ENCODE measurements around the gene FBXL2.

FBXL2 gene

GRCh38 chr3:33277193-33277882 lies at the start of gene FBXL2:
TSS of gene FBXL2 (plus strand) at chr3:33277442. CDS start at chr3:33277513, 71 bp downstream.
- DNase-seq, result peak; percentile 5 to 20

GRCh38 chr3:33229066-33229465 lies 48.2 kb upstream of the FBXL2 start:
- DNase-seq, result no peak

- no peak for DNase-seq
Observed at GRCh38 chr3:33229947-33230346, 47.3 kb upstream of the FBXL2 start.

- DNase-seq, result no peak
Observed at GRCh38 chr3:33231756-33232465, 45.3 kb upstream of the FBXL2 start.

- no peak for DNase-seq
Observed at GRCh38 chr3:33233884-33234283, 43.4 kb upstream of the FBXL2 start.

- no peak for DNase-seq
Observed at GRCh38 chr3:33236005-33236404, 41.2 kb upstream of the FBXL2 start.

- no peak for DNase-seq
Observed at GRCh38 chr3:33237439-33237838, 39.8 kb upstream of the FBXL2 start.

- DNase-seq, result no peak
Observed at GRCh38 chr3:33238923-33239322, 38.3 kb upstream of the FBXL2 start.

GRCh38 chr3:33240261-33240660 lies 37.0 kb upstream of the FBXL2 start:
- DNase-seq, result no peak

GRCh38 chr3:33246786-33247185 lies 30.5 kb upstream of the FBXL2 start:
- no peak for DNase-seq

- DNase-seq, result no peak
Observed at GRCh38 chr3:33250712-33251111, 26.5 kb upstream of the FBXL2 start.

- no peak for DNase-seq
Observed at GRCh38 chr3:33256249-33256648, 21.0 kb upstream of the FBXL2 start.

- no peak for DNase-seq
Observed at GRCh38 chr3:33260104-33260503, 17.1 kb upstream of the FBXL2 start.

GRCh38 chr3:33269385-33269784 lies 7.9 kb upstream of the FBXL2 start:
- no peak for DNase-seq

- no peak for DNase-seq
Observed at GRCh38 chr3:33271324-33271723, 5.9 kb upstream of the FBXL2 start.

GRCh38 chr3:33273628-33274027 lies 3.6 kb upstream of the FBXL2 start:
- DNase-seq, result no peak

- DNase-seq, result no peak
Observed at GRCh38 chr3:33278163-33278562, 921 bp downstream of the FBXL2 start.

GRCh38 chr3:33287672-33288282 lies 10.5 kb downstream of the FBXL2 start:
- no peak for DNase-seq

- DNase-seq, result no peak
Observed at GRCh38 chr3:33299395-33300081, 22.3 kb downstream of the FBXL2 start.

- no peak for DNase-seq
Observed at GRCh38 chr3:33312361-33312760, 35.1 kb downstream of the FBXL2 start.

- DNase-seq, result no peak
Observed at GRCh38 chr3:33313331-33313730, 36.1 kb downstream of the FBXL2 start.

- DNase-seq, result no peak
Observed at GRCh38 chr3:33314993-33315392, 37.8 kb downstream of the FBXL2 start.

- peak in 1 of 2 donors; percentile 3 for DNase-seq
Observed at GRCh38 chr3:33315826-33316225, 38.6 kb downstream of the FBXL2 start.

Measured in inflammatory macrophage treated with lipopolysaccharide for 1 hour (primary cell).